Esophagus squamous epithelium (tissue), 5 donors: Measurements from ENCODE around the gene SLC26A3. TPM values are rescaled to one million over a fixed set of nuclear protein-coding genes. Genes with fewer than 3 reads are reported as not detected.

Experiments used
- DNase-seq: peaks from one replicate; lab custom pipeline; 2025; lab: John Stamatoyannopoulos, UW
- H3K27ac ChIP-seq, 4 donors: fragments of 200-600 bp; sonication (generic); one replicate each; pipeline ENCODE4 v1.5.1; 2016 to 2019; ENCODE audit warnings: mild to moderate bottlenecking in 1 of 4
- H3K27me3 ChIP-seq, 4 donors: fragments of 200-600 bp; sonication (generic); 1 replicate in 3 of 4; 2 replicates in 1 of 4; pipeline versions ENCODE4 v1.5.1 to v1.6.0; 2017 to 2021; ENCODE audit warnings: antibody characterized with exemption in 1 of 4
- H3K36me3 ChIP-seq, 3 donors: fragments of 200-600 bp; sonication (generic); one replicate each; pipeline ENCODE4 v1.5.1; 2016 to 2019
- H3K4me1 ChIP-seq, 3 donors: fragments of 200-600 bp; sonication (generic); one replicate each; pipeline ENCODE4 v1.5.1; 2017 to 2019
- H3K4me3 ChIP-seq, 4 donors: fragments of 200-600 bp; sonication (generic); 1 replicate in 3 of 4; 2 replicates in 1 of 4; pipeline ENCODE4 v1.5.1; 2016 to 2019; ENCODE audit warnings: mild to moderate bottlenecking in 2 of 4, moderate library complexity in 1 of 4
- H3K9me3 ChIP-seq, 3 donors: fragments of 200-600 bp; sonication (generic); one replicate each; pipeline ENCODE4 v1.5.1; 2016 to 2019
- POLR2A ChIP-seq, 4 donors: fragments of 450-650 bp; IDR thresholded peaks; one replicate each; pipeline ENCODE4 v1.6.1; 2017; ENCODE audit warnings: antibody characterized with exemption in 4 of 4, mild to moderate bottlenecking in 4 of 4, moderate library complexity in 3 of 4
- WGBS, 2 donors: methylation state at CpG; one replicate each; pipeline ENCODE4 v1.1.5; 2018; 5-methylcytosine and 5-hydroxymethylcytosine counted together
- intact Hi-C: fragments of 100-400 bp; cut with DNase I; formaldehyde crosslinking; loops from one replicate; pipeline ENCODE4 v1.15.0; 2022
- total RNA-seq, 4 donors: library from RNA; depleted of rRNA; stranded (reverse); fragments of >200 nt; gene quantifications; one replicate each; pipeline ENCODE4 v1.1.0, GENCODE V29; 2016
- TF ChIP-seq, protein P1 (sequence below), 6 experiments: fragments of 450-650 bp in 4 of 6; fragments of 200-600 bp in 2 of 6; sonication (generic) in 2 of 6; IDR thresholded peaks; one replicate each; pipeline ENCODE4 v1.5.1; 2016 to 2019; ENCODE audit warnings: antibody characterized with exemption in 6 of 6, mild to moderate bottlenecking in 4 of 6, moderate library complexity in 4 of 6
- donor health status: DM: yes; HTN: yes; CAD: no.

The SLC26A3 gene
- total RNA-seq, 4 donors from 2014 or later, result not detected

GRCh38 chr7:107767391-107767790 is 35.6 kb downstream of the SLC26A3 start:
- no peaks in the 10 kb centered on the region for H3K27me3 ChIP-seq
- no peaks in the 10 kb centered on the region for H3K4me1 ChIP-seq
- no peak overlapping the region for H3K4me3 ChIP-seq
- intact Hi-C loops, result no loop called here
- no peak overlapping the region for H3K27ac ChIP-seq
- H3K9me3 ChIP-seq, result no peaks in the 10 kb centered on the region
- DNase-seq, result no peak
- TF ChIP-seq, protein P1, sequence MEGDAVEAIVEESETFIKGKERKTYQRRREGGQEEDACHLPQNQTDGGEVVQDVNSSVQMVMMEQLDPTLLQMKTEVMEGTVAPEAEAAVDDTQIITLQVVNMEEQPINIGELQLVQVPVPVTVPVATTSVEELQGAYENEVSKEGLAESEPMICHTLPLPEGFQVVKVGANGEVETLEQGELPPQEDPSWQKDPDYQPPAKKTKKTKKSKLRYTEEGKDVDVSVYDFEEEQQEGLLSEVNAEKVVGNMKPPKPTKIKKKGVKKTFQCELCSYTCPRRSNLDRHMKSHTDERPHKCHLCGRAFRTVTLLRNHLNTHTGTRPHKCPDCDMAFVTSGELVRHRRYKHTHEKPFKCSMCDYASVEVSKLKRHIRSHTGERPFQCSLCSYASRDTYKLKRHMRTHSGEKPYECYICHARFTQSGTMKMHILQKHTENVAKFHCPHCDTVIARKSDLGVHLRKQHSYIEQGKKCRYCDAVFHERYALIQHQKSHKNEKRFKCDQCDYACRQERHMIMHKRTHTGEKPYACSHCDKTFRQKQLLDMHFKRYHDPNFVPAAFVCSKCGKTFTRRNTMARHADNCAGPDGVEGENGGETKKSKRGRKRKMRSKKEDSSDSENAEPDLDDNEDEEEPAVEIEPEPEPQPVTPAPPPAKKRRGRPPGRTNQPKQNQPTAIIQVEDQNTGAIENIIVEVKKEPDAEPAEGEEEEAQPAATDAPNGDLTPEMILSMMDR (IDR thresholded peaks at IDR 0.05), result no peak
- no peaks in the 10 kb centered on the region for H3K36me3 ChIP-seq
- 91 to 96% methylated on average over 2 of the region's 2 CpGs for WGBS, 2 donors

GRCh38 chr7:107758667-107759066 is 44.4 kb downstream of the SLC26A3 start:
- no peak for DNase-seq
- intact Hi-C loops, result no loop called here
- no peaks in the 10 kb centered on the region for H3K9me3 ChIP-seq
- H3K4me1 ChIP-seq, result no peaks in the 10 kb centered on the region
- H3K27me3 ChIP-seq, result no peaks in the 10 kb centered on the region
- no peak overlapping the region for H3K4me3 ChIP-seq
- H3K27ac ChIP-seq, result no peak overlapping the region
- TF ChIP-seq, protein P1 (IDR thresholded peaks at IDR 0.05), result no peak
- TF ChIP-seq POLR2A (IDR thresholded peaks at IDR 0.05), result no peak
- WGBS, 2 donors, result 72 to 100% methylated on average over 1 of the region's 1 CpG
- peaks cover 11 to 74% (median 21%) of the 10 kb centered on the region in 3 donors for H3K36me3 ChIP-seq

- intact Hi-C loops, result no loop called here
- TF ChIP-seq, protein P1 (IDR thresholded peaks at IDR 0.05), result no peak
- TF ChIP-seq POLR2A (IDR thresholded peaks at IDR 0.05), result no peak
- Histone ChIP-seq H3K27ac (no peak overlapping the region), H3K9me3 (no peaks in the 10 kb centered on the region), H3K4me1 (no peaks in the 10 kb centered on the region), H3K36me3 (peaks cover 11 to 100% (median 26%) of the 10 kb centered on the region in 3 donors), H3K4me3 (no peak overlapping the region), H3K27me3 (no peaks in the 10 kb centered on the region)
- 87 to 98% methylated on average over 2 of the region's 2 CpGs for WGBS, 2 donors
- DNase-seq, result no peak
Measured at GRCh38 chr7:107754642-107755041, 48.4 kb downstream of the SLC26A3 start.

DNA sequence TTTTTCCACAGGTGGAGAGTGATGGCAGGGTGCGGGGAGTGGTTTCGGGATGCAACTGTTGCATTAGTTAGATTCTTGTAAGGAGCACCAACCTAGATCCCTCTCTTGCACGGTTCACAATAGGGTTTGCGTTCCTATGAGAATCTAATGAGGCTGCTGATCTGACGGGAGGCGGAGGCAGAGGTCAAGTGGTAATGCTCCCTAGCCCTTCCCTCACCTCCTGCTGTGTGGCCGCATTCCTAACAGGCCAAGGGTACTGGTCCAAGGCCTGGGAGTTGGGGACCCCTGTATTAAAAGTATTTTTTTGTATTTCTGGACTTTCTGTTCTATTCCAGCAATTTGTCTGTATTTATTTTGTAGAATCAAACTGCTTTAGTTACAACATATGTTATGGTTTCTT is 51.9 kb downstream of the SLC26A3 start:
- no peaks in the 10 kb centered on the region for H3K9me3 ChIP-seq
- H3K27ac ChIP-seq, result no peak overlapping the region
- no peak overlapping the region for H3K4me3 ChIP-seq
- no peak for DNase-seq
- intact Hi-C loops, result no loop called here
- H3K27me3 ChIP-seq, result no peaks in the 10 kb centered on the region
- peaks cover 0 to 24% (median 13%) of the 10 kb centered on the region in 3 donors for H3K4me1 ChIP-seq
- whole genome bisulfite sequencing, 2 donors, result 88 to 94% methylated on average over 6 to 7 of the region's 7 CpGs
- TF ChIP-seq, protein P1 (IDR thresholded peaks at IDR 0.05), result no peak
- TF ChIP-seq POLR2A (IDR thresholded peaks at IDR 0.05), result no peak
- H3K36me3 ChIP-seq, result peaks cover 0 to 75% (median 15%) of the 10 kb centered on the region in 3 donors

DNA sequence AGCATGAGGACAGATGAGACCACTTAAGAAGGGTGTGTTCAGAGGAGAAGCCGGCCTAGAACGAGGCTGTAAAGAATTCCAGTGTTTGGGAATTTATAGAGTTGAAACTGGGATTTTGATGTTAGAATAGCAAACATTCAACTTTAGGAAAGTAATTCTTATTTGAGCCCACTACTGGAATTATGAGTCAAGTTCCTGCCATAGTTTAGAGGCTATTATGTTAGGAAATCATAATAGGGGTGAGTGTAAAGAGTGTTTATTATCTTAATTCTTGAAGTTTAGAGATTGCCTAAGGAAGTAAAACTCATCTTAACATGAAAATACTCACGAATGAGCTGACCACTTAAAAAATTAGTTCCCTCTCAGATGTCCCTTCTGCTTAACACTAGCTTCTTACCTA is 57.0 kb downstream of the SLC26A3 start:
- no peaks in the 10 kb centered on the region for H3K27me3 ChIP-seq
- no peak overlapping the region for H3K4me3 ChIP-seq
- DNase-seq, result no peak
- H3K27ac ChIP-seq, result no peak overlapping the region
- WGBS, 2 donors, result 54 to 59% methylated on average over 3 of the region's 3 CpGs
- H3K4me1 ChIP-seq, result peaks cover 14 to 51% (median 34%) of the 10 kb centered on the region in 3 donors
- TF ChIP-seq, protein P1 (IDR thresholded peaks at IDR 0.05), result no peak
- TF ChIP-seq POLR2A (IDR thresholded peaks at IDR 0.05), result no peak
- H3K9me3 ChIP-seq, result no peaks in the 10 kb centered on the region
- intact Hi-C loops, result loop anchor here (10.0 kb wide), 1 partner anchor 129 kb away; no protein-coding TSS in a partner anchor
- peaks cover 0 to 24% (median 5%) of the 10 kb centered on the region in 3 donors for H3K36me3 ChIP-seq
